GM21447 (cell line): ENCODE data around the gene TNPO1.
A peak's percentile ranks its signal among the peaks of the same experiment; 100 is the strongest.

Experiments used
- ATAC-seq: cut with Tn5 transposase; IDR thresholded peaks from one replicate; pipeline ENCODE4 v1.9.1; 2021; ENCODE audit not compliant: unreplicated experiment

The TNPO1 gene

GRCh38 chr5:72817671-72818266, 1.3 kb downstream of the TNPO1 start:
- no peak for ATAC-seq

GRCh38 chr5:72818866-72819534, 2.5 kb downstream of the TNPO1 start:
- peak; percentile 34 for ATAC-seq

- ATAC-seq: no peak
Observed at GRCh38 chr5:72821776-72822175, 5.3 kb downstream of the TNPO1 start.

- no peak for ATAC-seq
Observed at GRCh38 chr5:72822944-72823343, 6.5 kb downstream of the TNPO1 start.

- no peak for ATAC-seq
Observed at GRCh38 chr5:72829707-72830106, 13.2 kb downstream of the TNPO1 start.

- ATAC-seq: no peak
Observed at GRCh38 chr5:72830362-72830761, 13.9 kb downstream of the TNPO1 start.

- no peak for ATAC-seq
Observed at GRCh38 chr5:72831685-72832084, 15.2 kb downstream of the TNPO1 start.

- no peak for ATAC-seq
Observed at GRCh38 chr5:72834924-72835323, 18.5 kb downstream of the TNPO1 start.

GRCh38 chr5:72835633-72836032, 19.2 kb downstream of the TNPO1 start:
- ATAC-seq: no peak

GRCh38 chr5:72836810-72837209, 20.3 kb downstream of the TNPO1 start:
- no peak for ATAC-seq

- no peak for ATAC-seq
Observed at GRCh38 chr5:72837524-72838096, 21.1 kb downstream of the TNPO1 start.

GRCh38 chr5:72840041-72840440, 23.6 kb downstream of the TNPO1 start:
- ATAC-seq: no peak

GRCh38 chr5:72841756-72842535, 25.5 kb downstream of the TNPO1 start:
- ATAC-seq: no peak

- no peak for ATAC-seq
Observed at GRCh38 chr5:72842816-72843215, 26.4 kb downstream of the TNPO1 start.

GRCh38 chr5:72844218-72844603, 27.8 kb downstream of the TNPO1 start:
- no peak for ATAC-seq

- no peak for ATAC-seq
Observed at GRCh38 chr5:72845889-72846288, 29.4 kb downstream of the TNPO1 start.

- ATAC-seq: no peak
Observed at GRCh38 chr5:72846483-72846882, 30.0 kb downstream of the TNPO1 start.

GRCh38 chr5:72847439-72847838, 31.0 kb downstream of the TNPO1 start:
- no peak for ATAC-seq

GRCh38 chr5:72847989-72848473, 31.6 kb downstream of the TNPO1 start:
- peak; percentile 87 for ATAC-seq

- ATAC-seq: peak; percentile 50
Observed at GRCh38 chr5:72848474-72849428, 32.3 kb downstream of the TNPO1 start.

- ATAC-seq: no peak
Observed at GRCh38 chr5:72849546-72849945, 33.1 kb downstream of the TNPO1 start.
